Activated naive CD4-positive, alpha-beta T cell (primary cell): ENCODE data around the gene PDE4D.

Experiments used
- DNase-seq, 4 experiments: peaks; one replicate each; lab custom pipeline; 2025; lab: John Stamatoyannopoulos, UW

PDE4D gene

GRCh38 chr5:59254055-59254687 is 639.4 kb downstream of the PDE4D start:
- no peak for DNase-seq

- no peak for DNase-seq
Measured at GRCh38 chr5:59253625-59254024, 639.9 kb downstream of the PDE4D start.

- no peak for DNase-seq
Measured at GRCh38 chr5:59251627-59252026, 641.9 kb downstream of the PDE4D start.

GRCh38 chr5:59249726-59250125 is 643.8 kb downstream of the PDE4D start:
- no peak for DNase-seq

GRCh38 chr5:59249160-59249559 is 644.4 kb downstream of the PDE4D start:
- no peak for DNase-seq

- DNase-seq, result no peak
Measured at GRCh38 chr5:59246882-59247281, 646.6 kb downstream of the PDE4D start.

- DNase-seq, result no peak
Measured at GRCh38 chr5:59246145-59246869, 647.2 kb downstream of the PDE4D start.

GRCh38 chr5:59245198-59245597 is 648.3 kb downstream of the PDE4D start:
- DNase-seq, result no peak

GRCh38 chr5:59241552-59241951 is 652.0 kb downstream of the PDE4D start:
- no peak for DNase-seq

GRCh38 chr5:59241119-59241518 is 652.4 kb downstream of the PDE4D start:
- DNase-seq, result no peak

- no peak for DNase-seq
Measured at GRCh38 chr5:59238126-59238902, 655.2 kb downstream of the PDE4D start.

- no peak for DNase-seq
Measured at GRCh38 chr5:59236986-59237385, 656.5 kb downstream of the PDE4D start.

GRCh38 chr5:59236448-59236847 is 657.1 kb downstream of the PDE4D start:
- DNase-seq, result no peak

GRCh38 chr5:59234236-59234635 is 659.3 kb downstream of the PDE4D start:
- no peak for DNase-seq

GRCh38 chr5:59231221-59231931 is 662.1 kb downstream of the PDE4D start:
- DNase-seq, result no peak

GRCh38 chr5:59222687-59223511 is 670.6 kb downstream of the PDE4D start:
- DNase-seq, result no peak

- no peak for DNase-seq
Measured at GRCh38 chr5:59221769-59222168, 671.8 kb downstream of the PDE4D start.

- DNase-seq, result no peak
Measured at GRCh38 chr5:59218424-59219045, 675.0 kb downstream of the PDE4D start.

- DNase-seq, result no peak
Measured at GRCh38 chr5:59216841-59217240, 676.7 kb downstream of the PDE4D start.

GRCh38 chr5:59212596-59212995 is 680.9 kb downstream of the PDE4D start:
- DNase-seq, result no peak

GRCh38 chr5:59209758-59210359 is 683.7 kb downstream of the PDE4D start:
- no peak for DNase-seq
